Breast epithelium (tissue), 3 donors: ENCODE data around the gene DNM3.

Experiments used
- POLR2AphosphoS5 ChIP-seq, 3 donors: sonication (generic); formaldehyde crosslinking; IDR thresholded peaks; one replicate each; pipeline ENCODE4 v1.6.1; 2017; ENCODE audit warnings: antibody characterized with exemption in 3 of 3
- TF ChIP-seq, protein P1 (sequence below), 3 donors: fragments of 450-650 bp; IDR thresholded peaks; one replicate each; pipeline ENCODE4 v1.5.1; 2016 to 2017; ENCODE audit warnings: antibody characterized with exemption in 3 of 3, mild to moderate bottlenecking in 3 of 3, moderate library complexity in 3 of 3

DNA sequence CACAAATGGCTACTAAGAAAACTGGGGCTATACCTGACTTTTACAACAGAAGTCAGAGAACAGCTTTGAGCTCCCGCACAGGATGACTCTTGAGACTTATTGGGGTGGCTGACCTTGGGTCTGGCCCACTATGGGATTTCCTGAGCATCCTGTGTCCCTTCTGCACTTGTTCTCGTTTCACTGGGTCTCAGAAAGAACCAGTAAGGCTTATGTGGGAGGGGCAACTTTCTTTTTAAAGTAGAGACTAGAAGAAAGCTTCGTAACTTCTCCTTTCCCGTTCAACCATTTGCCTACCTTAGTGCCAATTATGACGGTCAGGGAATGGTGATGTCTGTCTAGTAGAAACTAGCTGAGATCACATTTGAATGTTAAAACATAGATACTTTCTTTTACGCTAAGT is 519.7 kb downstream of the DNM3 start:
- TF ChIP-seq, protein P1, sequence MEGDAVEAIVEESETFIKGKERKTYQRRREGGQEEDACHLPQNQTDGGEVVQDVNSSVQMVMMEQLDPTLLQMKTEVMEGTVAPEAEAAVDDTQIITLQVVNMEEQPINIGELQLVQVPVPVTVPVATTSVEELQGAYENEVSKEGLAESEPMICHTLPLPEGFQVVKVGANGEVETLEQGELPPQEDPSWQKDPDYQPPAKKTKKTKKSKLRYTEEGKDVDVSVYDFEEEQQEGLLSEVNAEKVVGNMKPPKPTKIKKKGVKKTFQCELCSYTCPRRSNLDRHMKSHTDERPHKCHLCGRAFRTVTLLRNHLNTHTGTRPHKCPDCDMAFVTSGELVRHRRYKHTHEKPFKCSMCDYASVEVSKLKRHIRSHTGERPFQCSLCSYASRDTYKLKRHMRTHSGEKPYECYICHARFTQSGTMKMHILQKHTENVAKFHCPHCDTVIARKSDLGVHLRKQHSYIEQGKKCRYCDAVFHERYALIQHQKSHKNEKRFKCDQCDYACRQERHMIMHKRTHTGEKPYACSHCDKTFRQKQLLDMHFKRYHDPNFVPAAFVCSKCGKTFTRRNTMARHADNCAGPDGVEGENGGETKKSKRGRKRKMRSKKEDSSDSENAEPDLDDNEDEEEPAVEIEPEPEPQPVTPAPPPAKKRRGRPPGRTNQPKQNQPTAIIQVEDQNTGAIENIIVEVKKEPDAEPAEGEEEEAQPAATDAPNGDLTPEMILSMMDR (IDR thresholded peaks at IDR 0.05): no peak
- TF ChIP-seq POLR2AphosphoS5 (IDR thresholded peaks at IDR 0.05): no peak
